ENCODE results near the gene PEDS1.
A peak's percentile ranks its signal among the peaks of the same experiment; 100 is the strongest.
"Not testable (repeated sequence)": the region's sequence is repeated elsewhere in the genome, so short reads cannot be mapped to it uniquely, and the experiment has no call there.

Gene PEDS1

GRCh38 chr20:50152394-50153152, 950 bp downstream of the PEDS1 start:
- no peak for DNase-seq

- no peak for DNase-seq
Measured at GRCh38 chr20:50151034-50151743, 2.3 kb downstream of the PEDS1 start.

GRCh38 chr20:50149481-50150254, 3.9 kb downstream of the PEDS1 start:
- no peak for DNase-seq

- DNase-seq, result no peak
Measured at GRCh38 chr20:50146732-50147662, 6.5 kb downstream of the PEDS1 start.

- DNase-seq, result no peak
Measured at GRCh38 chr20:50146214-50146613, 7.3 kb downstream of the PEDS1 start.

GRCh38 chr20:50145566-50145965, 8.0 kb downstream of the PEDS1 start:
- no peak for DNase-seq

GRCh38 chr20:50144362-50144761, 9.2 kb downstream of the PEDS1 start:
- DNase-seq, result no peak

- peak; percentile 92 for DNase-seq
Measured at GRCh38 chr20:50142812-50143211, 10.7 kb downstream of the PEDS1 start.

- DNase-seq, result no peak
Measured at GRCh38 chr20:50141811-50142561, 11.5 kb downstream of the PEDS1 start.

- DNase-seq, result no peak
Measured at GRCh38 chr20:50141018-50141675, 12.4 kb downstream of the PEDS1 start.

GRCh38 chr20:50140339-50140859, 13.1 kb downstream of the PEDS1 start:
- DNase-seq, result no peak

GRCh38 chr20:50138479-50139393, 14.8 kb downstream of the PEDS1 start:
- DNase-seq, result no peak

- DNase-seq, result no peak
Measured at GRCh38 chr20:50138120-50138478, 15.4 kb downstream of the PEDS1 start.

GRCh38 chr20:50137702-50138101, 15.8 kb downstream of the PEDS1 start:
- not testable (repeated sequence) for DNase-seq

GRCh38 chr20:50136822-50137599, 16.5 kb downstream of the PEDS1 start:
- DNase-seq, result no peak

GRCh38 chr20:50135157-50135556, 18.4 kb downstream of the PEDS1 start:
- DNase-seq, result not testable (repeated sequence)

GRCh38 chr20:50133474-50134217, 19.9 kb downstream of the PEDS1 start:
- DNase-seq, result no peak

- peak; percentile 20 for DNase-seq
Measured at GRCh38 chr20:50133041-50133440, 20.5 kb downstream of the PEDS1 start.

All from NCI-H146 (cell line).